ENCODE measurements around the gene C21orf91. TPM values are rescaled to one million over a fixed set of nuclear protein-coding genes. Genes with fewer than 3 reads are reported as not detected.

The C21orf91 gene
- total RNA-seq, 1 experiment from 2014 or later: 49.2 TPM

GRCh38 chr21:17841103-17841502 lies 21.9 kb upstream of the C21orf91 start:
- Histone ChIP-seq H3K23me2 (ENCODE audit: insufficient read length, low read depth, low read length, poor library complexity, severe bottlenecking) (no peaks in the 10 kb centered on the region), H2AK5ac (ENCODE audit: insufficient read length, low read length) (no peak overlapping the region), H4K91ac (ENCODE audit: insufficient read length, low read depth, low read length) (no peak overlapping the region), H4K8ac (replicated peaks; ENCODE audit: insufficient read length, low read depth, low read length) (no peak overlapping the region), H3K56ac (ENCODE audit: insufficient read length, low read depth, low read length) (no peak overlapping the region), H3K18ac (ENCODE audit: insufficient read length, low read depth, low read length) (no peak overlapping the region), H2AFZ (ENCODE audit: low read length) (no peak overlapping the region), H3K79me1 (ENCODE audit: insufficient read depth, low read depth, low read length, poor library complexity, severe bottlenecking) (no peaks in the 10 kb centered on the region), H4K20me1 (ENCODE audit: control insufficient read depth, insufficient read depth, insufficient read length) (no peaks in the 10 kb centered on the region), H3K27me3 (ENCODE audit: insufficient read depth, low read length) (no peaks in the 10 kb centered on the region), H3K4me1 (ENCODE audit: insufficient read depth, low read length) (no peaks in the 10 kb centered on the region; the same call in 1 of the 2 replicates), H3K4me2 (ENCODE audit: insufficient read depth, insufficient read length, low read length) (no peak overlapping the region), H3K4ac (ENCODE audit: low read depth, low read length) (no peak overlapping the region), H2BK120ac (ENCODE audit: low read depth, low read length, poor library complexity, severe bottlenecking) (no peak overlapping the region), H3K9ac (ENCODE audit: extremely low read depth, insufficient read length, low read length) (no peak overlapping the region), H4K5ac (ENCODE audit: insufficient read length, low read depth, low read length) (no peak overlapping the region), H3K27ac (ENCODE audit: insufficient read length, low read depth, low read length) (no peak overlapping the region), H2BK20ac (ENCODE audit: low read depth, low read length, poor library complexity, severe bottlenecking) (no peak overlapping the region), H3K14ac (ENCODE audit: insufficient read depth, low read length) (no peak overlapping the region), H3K23ac (ENCODE audit: insufficient read length, low read depth, low read length) (no peak overlapping the region), H2BK12ac (ENCODE audit: insufficient read length, low read depth, low read length) (no peak overlapping the region), H3K79me2 (ENCODE audit: insufficient read depth, low read length) (no peaks in the 10 kb centered on the region), H2BK5ac (ENCODE audit: insufficient read length, low read length) (no peak overlapping the region), H2BK15ac (ENCODE audit: low read depth, low read length) (no peak overlapping the region), H3K9me3 (ENCODE audit: control insufficient read depth, low read depth, low read length) (no peaks in the 10 kb centered on the region), H3T11ph (ENCODE audit: low read length) (no peak overlapping the region)
- no peaks in the 10 kb centered on the region for H3K27me3 Mint-ChIP-seq (ENCODE audit: low read depth)
- no peak overlapping the region for H3K27ac Mint-ChIP-seq
- H3K36me3 Mint-ChIP-seq (ENCODE audit: insufficient read depth in 1 of 3, low read depth in 3 of 3): peaks cover 0 to 5% (median 0%) of the 10 kb centered on the region in 3 experiments; a peak in 2 of 7 replicates
- no peak for DNase-seq
- peaks cover 27 to 36% of the 10 kb centered on the region in 2 experiments for H3K4me1 Mint-ChIP-seq
- TF ChIP-seq CTCF (conservative IDR thresholded peaks at IDR 0.05): no peak
- no peaks in the 10 kb centered on the region for H3K9me3 Mint-ChIP-seq
- H3K4me3 Mint-ChIP-seq: no peak overlapping the region

Data from H9 (cell line).